ENCODE data around the gene SLC39A9. TPM values are rescaled to one million over a fixed set of nuclear protein-coding genes. Genes with fewer than 3 reads are reported as not detected.

SLC39A9 gene
- total and polyA plus RNA-seq, 10 of the 15 experiments (the other 5 are each of a cell fraction or from before 2014, with no cell fraction given) = 19.9 to 109 (median 46.9) TPM

GRCh38 chr14:69423279-69423678 lies 24.8 kb downstream of the SLC39A9 start:
- intact Hi-C loops (cut with micrococcal nuclease; ENCODE audit: unreplicated experiment) = no loop called here
- Histone ChIP-seq H3K9me3 (replicated peaks; ENCODE audit: control insufficient read depth, insufficient read depth, low read length) (no peaks in the 10 kb centered on the region; the same call in 2 of the 3 replicates), H3K4me3 (no peak overlapping the region), H2AFZ (ENCODE audit: control insufficient read depth, low read depth, low read length) (no peak overlapping the region), H3K36me3 (ENCODE audit: control insufficient read depth in 2 of 2, insufficient read depth in 2 of 2, low read length in 1 of 2) (peaks cover 1 to 23% of the 10 kb centered on the region in 2 experiments; a peak in 3 of 4 replicates), H3K9ac (ENCODE audit: control insufficient read depth, insufficient read depth, low read length) (no peak overlapping the region), H3K79me2 (ENCODE audit: control insufficient read depth, insufficient read depth, low read length) (peaks cover 1% of the 10 kb centered on the region; the same call in 1 of the 2 replicates), H3K27ac (ENCODE audit: control insufficient read depth, insufficient read depth) (no peak overlapping the region), H3K4me2 (ENCODE audit: control insufficient read depth, insufficient read depth) (no peak overlapping the region), H4K20me1 (ENCODE audit: control insufficient read depth, insufficient read depth) (no peaks in the 10 kb centered on the region), H3K4me1 (ENCODE audit: control insufficient read depth, insufficient read depth, low read length) (peaks cover 9% of the 10 kb centered on the region; the same call in 1 of the 2 replicates), H3K27me3 (replicated peaks in 1 of 2; ENCODE audit: control insufficient read depth in 2 of 2, insufficient read depth in 2 of 2, low read length in 1 of 2) (no peaks in the 10 kb centered on the region)
- CTCF ChIA-PET = no interaction called here
- WGBS (ENCODE audit: insufficient coverage, insufficient replicate concordance, low lambda C conversion rate, missing lambda C conversion rate) = 97% methylated on average over 4 of the region's 4 CpGs
- FAIRE-seq (no peak), ATAC-seq (no peak), DNase-seq (ENCODE audit: low read depth, low spot score) (no peak)
- in situ Hi-C loops (cut with MboI) = no loop called here
- SMC1A ChIA-PET (ENCODE audit: uncharacterized antibody, unreplicated experiment) = interaction anchor here (0.9 to 1.0 kb wide), 2 partner anchors 22 to 46 kb away, joined by 3 read pairs; no protein-coding TSS in a partner anchor
- TF ChIP-seq MYB (IDR thresholded peaks at IDR 0.05; ENCODE audit: borderline replicate concordance, low read depth, low read length) (no peak), BCL3 (IDR thresholded peaks at IDR 0.05; ENCODE audit: borderline replicate concordance, insufficient read depth, low read depth, low read length, poor library complexity, severe bottlenecking) (no peak), SRF (IDR thresholded peaks at IDR 0.05; ENCODE audit: low read depth in 2 of 2, low read length in 2 of 2) (no peak), HCFC1 (IDR thresholded peaks at IDR 0.05; ENCODE audit: low read length) (no peak), RAD51 (IDR thresholded peaks at IDR 0.05) (no peak), YBX1 (IDR thresholded peaks at IDR 0.05) (no peak), TCF3 (IDR thresholded peaks at IDR 0.05; ENCODE audit: borderline replicate concordance, insufficient read depth, low read depth, low read length) (no peak), ATF3 (IDR thresholded peaks at IDR 0.05; ENCODE audit: borderline replicate concordance, extremely low read depth, low read depth, low read length) (no peak), ZBTB33 (IDR thresholded peaks at IDR 0.05) (no peak), NR2C1 (IDR thresholded peaks at IDR 0.05) (no peak), MEF2B (IDR thresholded peaks at IDR 0.05; ENCODE audit: partially characterized antibody, poor library complexity, severe bottlenecking) (no peak), CREM (IDR thresholded peaks at IDR 0.05; ENCODE audit: low read depth) (no peak), ZNF24 (IDR thresholded peaks at IDR 0.05) (no peak), BCL11A (IDR thresholded peaks at IDR 0.05; ENCODE audit: low read depth, low read length) (no peak), IKZF1 (conservative IDR thresholded peaks at IDR 0.05) (no peak), SMC3 (IDR thresholded peaks at IDR 0.05; ENCODE audit: borderline replicate concordance, low read length) (no peak), RBBP5 (conservative IDR thresholded peaks at IDR 0.05) (no peak), ZNF274 (IDR thresholded peaks at IDR 0.05; ENCODE audit: insufficient read depth, insufficient read length) (no peak), HDAC2 (IDR thresholded peaks at IDR 0.05) (no peak), LARP7 (IDR thresholded peaks at IDR 0.05) (no peak)
- BruUV-seq (replicated peaks) = no TSS peak
- RAD21 ChIA-PET (ENCODE audit: unreplicated experiment) = no interaction called here
- POLR2A ChIA-PET = interaction anchor here (1.0 kb wide), 1 partner anchor 23 kb away, joined by 3 read pairs; no protein-coding TSS in a partner anchor
